Fibroblast of lung (primary cell): ENCODE results near the gene CACNB2.

Source experiments
- CTCF ChIP-seq, 2 donors: IDR thresholded peaks in 1 of 2; conservative IDR thresholded peaks in 1 of 2; 1 replicate in 1 of 2; 2 replicates in 1 of 2; pipeline ENCODE4 v1.5.1; 2011 to 2012; ENCODE audit warnings: low read length in 2 of 2, control low read depth in 1 of 2, inconsistent platforms in 1 of 2, low read depth in 1 of 2, mild to moderate bottlenecking in 1 of 2
- EZH2 ChIP-seq: IDR thresholded peaks from 2 replicates; pipeline ENCODE4 v1.5.1; 2012; ENCODE audit warnings: low read length, control low read depth, mild to moderate bottlenecking; ENCODE audit errors: missing control alignments

GRCh38 chr10:18328941-18329340, 188.7 kb downstream of the CACNB2 start:
- TF ChIP-seq CTCF (conservative IDR thresholded peaks at IDR 0.05 in 1 of 2, IDR thresholded peaks at IDR 0.05 in 1 of 2; ENCODE audit: low read depth in 1 of 2, low read length in 2 of 2) (no peak), EZH2 (no peak)
